ENCODE measurements around the gene FAT1.

GRCh38 chr4:186596346-186596745, 127.3 kb downstream of the FAT1 start:
- TF ChIP-seq CTCF (IDR thresholded peaks at IDR 0.05; ENCODE audit: low read length) (no peak), EZH2 (optimal IDR thresholded peaks at IDR 0.05; ENCODE audit: low read depth, low read length) (no peak), EZH2phosphoT487 (IDR thresholded peaks at IDR 0.05; ENCODE audit: low read length) (no peak)
